Fibroblast of skin of left biceps (primary cell): ENCODE results near the gene RALY.
A peak's percentile ranks its signal among the peaks of the same experiment; 100 is the strongest.

Experiments
- DNase-seq, 2 experiments: peaks; one replicate each; pipeline ENCODE4 v3.0.0-alpha.2; 2013; ENCODE audit warnings: low read depth in 2 of 2

The RALY gene

GRCh38 chr20:33993576-33994221 lies at the start of gene RALY:
TSS of gene RALY (plus strand) at chr20:33993911. CDS start at chr20:34072075, 78,164 bp downstream.
- peak in 1 of 2 experiments; percentile 12 for DNase-seq

GRCh38 chr20:33944914-33945313 lies 48.8 kb upstream of the RALY start:
- no peak for DNase-seq

- peak; percentile 6 to 14 for DNase-seq
These were observed 48.2 kb upstream of the RALY start for GRCh38 chr20:33945391-33946081.

- DNase-seq = no peak
These were observed 45.9 kb upstream of the RALY start for GRCh38 chr20:33947709-33948295.

- no peak for DNase-seq
These were observed 45.2 kb upstream of the RALY start for GRCh38 chr20:33948480-33948879.

GRCh38 chr20:33951171-33951570 lies 42.5 kb upstream of the RALY start:
- no peak for DNase-seq

- DNase-seq = no peak
These were observed 39.2 kb upstream of the RALY start for GRCh38 chr20:33954504-33954903.

- no peak for DNase-seq
These were observed 30.0 kb upstream of the RALY start for GRCh38 chr20:33963751-33964150.

GRCh38 chr20:33964441-33964840 lies 29.3 kb upstream of the RALY start:
- DNase-seq = no peak

- DNase-seq = no peak
These were observed 26.6 kb upstream of the RALY start for GRCh38 chr20:33967126-33967525.

GRCh38 chr20:33969563-33969962 lies 24.1 kb upstream of the RALY start:
- no peak for DNase-seq

- no peak for DNase-seq
These were observed 23.5 kb upstream of the RALY start for GRCh38 chr20:33970229-33970628.

- no peak for DNase-seq
These were observed 22.4 kb upstream of the RALY start for GRCh38 chr20:33971147-33971975.

- DNase-seq = no peak
These were observed 16.8 kb upstream of the RALY start for GRCh38 chr20:33976959-33977358.

GRCh38 chr20:33977535-33977934 lies 16.2 kb upstream of the RALY start:
- DNase-seq = no peak

- DNase-seq = no peak
These were observed 14.6 kb upstream of the RALY start for GRCh38 chr20:33979094-33979493.

- no peak for DNase-seq
These were observed 12.4 kb upstream of the RALY start for GRCh38 chr20:33981347-33981746.

GRCh38 chr20:33981964-33982363 lies 11.7 kb upstream of the RALY start:
- no peak for DNase-seq

GRCh38 chr20:33983371-33983770 lies 10.3 kb upstream of the RALY start:
- DNase-seq = no peak

GRCh38 chr20:33984182-33984719 lies 9.5 kb upstream of the RALY start:
- no peak for DNase-seq

- no peak for DNase-seq
These were observed 8.4 kb upstream of the RALY start for GRCh38 chr20:33985280-33985679.

GRCh38 chr20:33985830-33986229 lies 7.9 kb upstream of the RALY start:
- no peak for DNase-seq
